HG03460 (cell line): Measurements from ENCODE around the gene ACSM2A.
"Not testable (repeated sequence)": the region's sequence is repeated elsewhere in the genome, so short reads cannot be mapped to it uniquely, and the experiment has no call there.

Experiments used
- ATAC-seq: cut with Tn5 transposase; IDR thresholded peaks from one replicate; pipeline ENCODE4 v1.9.1; 2021; ENCODE audit not compliant: unreplicated experiment

Gene ACSM2A, protein sequence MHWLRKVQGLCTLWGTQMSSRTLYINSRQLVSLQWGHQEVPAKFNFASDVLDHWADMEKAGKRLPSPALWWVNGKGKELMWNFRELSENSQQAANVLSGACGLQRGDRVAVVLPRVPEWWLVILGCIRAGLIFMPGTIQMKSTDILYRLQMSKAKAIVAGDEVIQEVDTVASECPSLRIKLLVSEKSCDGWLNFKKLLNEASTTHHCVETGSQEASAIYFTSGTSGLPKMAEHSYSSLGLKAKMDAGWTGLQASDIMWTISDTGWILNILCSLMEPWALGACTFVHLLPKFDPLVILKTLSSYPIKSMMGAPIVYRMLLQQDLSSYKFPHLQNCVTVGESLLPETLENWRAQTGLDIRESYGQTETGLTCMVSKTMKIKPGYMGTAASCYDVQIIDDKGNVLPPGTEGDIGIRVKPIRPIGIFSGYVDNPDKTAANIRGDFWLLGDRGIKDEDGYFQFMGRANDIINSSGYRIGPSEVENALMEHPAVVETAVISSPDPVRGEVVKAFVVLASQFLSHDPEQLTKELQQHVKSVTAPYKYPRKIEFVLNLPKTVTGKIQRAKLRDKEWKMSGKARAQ

GRCh38 chr16:20451364-20451763, at the start of gene ACSM2A:
Gene ACSM2A, plus strand, starts transcription at chr16:20451521. Its CDS starts 8,594 bp downstream, at chr16:20460115.
- not testable (repeated sequence) for ATAC-seq

DNA sequence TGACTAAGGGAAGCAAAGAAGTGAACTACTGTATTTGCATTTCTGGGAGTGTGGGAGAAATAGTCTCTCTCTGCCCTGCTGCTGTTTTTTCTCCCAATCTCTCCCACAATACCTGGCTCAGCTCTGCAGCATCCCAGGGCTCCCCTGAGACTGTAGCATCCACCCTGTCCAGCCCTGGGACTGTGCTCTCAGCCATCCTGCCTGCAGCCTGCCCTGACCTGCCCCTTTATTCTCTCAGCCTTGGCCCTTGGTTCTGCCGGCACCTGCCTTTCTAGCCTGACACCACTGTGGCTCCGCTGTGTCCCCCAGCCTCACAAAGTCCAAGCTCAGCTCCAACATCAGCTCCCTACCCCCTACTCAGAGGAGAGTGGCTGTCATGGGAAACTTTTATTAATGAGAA, 48.7 kb upstream of the ACSM2A start:
- no peak for ATAC-seq

DNA sequence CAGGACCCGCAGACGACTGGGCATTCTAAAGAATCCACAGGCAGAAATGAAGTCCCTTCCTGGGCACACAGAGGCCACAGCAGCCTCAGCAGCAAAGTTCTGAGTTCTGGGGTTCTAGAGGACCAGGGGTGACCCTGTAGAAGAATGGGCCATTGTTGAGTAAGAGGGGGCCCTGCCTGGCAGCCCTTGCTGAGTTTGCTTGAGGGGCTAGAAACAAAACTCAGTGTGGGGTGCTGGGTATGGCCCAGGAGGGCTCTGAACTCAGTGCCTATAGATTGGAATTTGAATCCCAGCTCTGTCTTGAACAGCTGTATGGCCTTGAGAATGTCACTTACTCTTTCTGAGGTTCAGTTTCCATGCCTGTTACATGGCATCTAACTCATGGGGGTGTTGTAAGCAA, 46.7 kb upstream of the ACSM2A start, which contains the start of gene PDILT:
TSS of gene PDILT (minus strand) at position 101 of the 400 bp plus-strand sequence. CDS start 5,437 bp downstream, outside the sequence.
- ATAC-seq = no peak

GRCh38 chr16:20409398-20410120, 41.8 kb upstream of the ACSM2A start, which contains the start of gene ACSM5:
Gene ACSM5, plus strand, starts transcription at chr16:20409534. Its CDS starts 1,951 bp downstream, at chr16:20411485.
- ATAC-seq = no peak

DNA sequence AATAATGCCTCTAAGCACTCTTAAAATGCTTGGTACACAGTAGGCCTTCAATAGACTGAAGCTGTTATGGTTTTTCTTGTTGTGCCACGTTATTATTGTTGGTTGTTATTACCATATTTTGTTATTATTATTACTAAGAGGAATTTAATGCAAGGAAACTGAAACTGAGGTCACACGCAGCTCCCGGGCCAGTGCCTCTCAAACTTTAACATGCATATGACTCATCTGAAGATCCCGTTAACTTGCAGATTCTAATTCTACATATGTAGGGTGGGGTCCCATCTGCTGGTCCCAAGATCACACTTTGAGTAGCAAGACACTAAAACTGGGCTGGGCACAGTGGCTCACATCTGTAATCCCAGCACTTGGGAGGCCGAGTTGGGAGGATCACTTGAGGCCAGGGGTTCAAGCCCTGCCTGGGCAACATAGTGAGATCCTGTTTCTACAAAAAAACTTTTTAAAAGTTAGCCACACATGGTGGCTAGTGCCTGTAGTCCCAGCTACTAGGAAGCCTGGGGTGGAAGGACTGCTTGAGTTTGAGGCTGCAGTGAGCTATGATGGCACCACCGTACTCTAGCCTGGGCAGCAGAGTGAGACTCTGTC, 41.1 kb upstream of the ACSM2A start:
- no peak for ATAC-seq

GRCh38 chr16:20411055-20411454, 40.3 kb upstream of the ACSM2A start:
- no peak for ATAC-seq

DNA sequence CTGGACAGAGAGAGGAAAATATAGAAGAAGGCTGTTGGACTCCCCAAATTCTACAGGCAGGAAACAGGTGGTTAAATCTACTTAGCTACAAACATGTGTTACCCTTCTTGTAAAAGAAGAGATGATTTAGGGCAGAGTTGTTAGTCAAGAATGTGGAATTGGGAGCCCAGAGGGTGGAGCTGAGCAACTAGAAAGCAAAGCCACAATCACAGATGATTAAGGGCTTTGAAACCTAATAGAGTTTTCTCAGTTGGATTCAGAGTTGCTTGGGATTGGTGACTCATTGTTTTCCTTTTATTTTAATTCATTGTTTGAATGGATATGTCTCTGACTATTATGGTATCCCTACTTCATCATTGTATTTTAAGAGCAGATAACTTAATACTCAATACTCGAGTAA, 35.8 kb upstream of the ACSM2A start:
- ATAC-seq = no peak

GRCh38 chr16:20419093-20419492, 32.2 kb upstream of the ACSM2A start:
- ATAC-seq = not testable (repeated sequence)

DNA sequence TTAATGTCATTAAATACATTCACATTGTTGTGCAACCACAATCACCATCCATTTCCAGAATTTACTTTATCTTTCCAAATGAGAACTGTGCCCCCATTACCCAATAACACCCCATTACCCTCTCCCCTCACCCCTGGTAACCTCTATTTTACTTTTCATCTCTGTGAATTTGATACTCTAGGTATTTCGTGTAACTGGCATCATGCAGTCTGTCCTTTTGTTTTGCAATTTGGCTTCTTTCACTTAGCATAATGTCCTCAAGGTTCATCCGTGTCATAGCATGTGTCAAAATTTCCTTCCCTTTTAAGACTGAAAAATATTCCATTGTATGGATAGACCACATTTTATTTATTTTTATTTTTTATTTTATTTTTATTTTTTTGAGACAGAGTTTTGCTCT, 29.6 kb upstream of the ACSM2A start:
- not testable (repeated sequence) for ATAC-seq

GRCh38 chr16:20423772-20424128, 27.6 kb upstream of the ACSM2A start:
- ATAC-seq = not testable (repeated sequence)

GRCh38 chr16:20424129-20424866, 27.0 kb upstream of the ACSM2A start:
- no peak for ATAC-seq

DNA sequence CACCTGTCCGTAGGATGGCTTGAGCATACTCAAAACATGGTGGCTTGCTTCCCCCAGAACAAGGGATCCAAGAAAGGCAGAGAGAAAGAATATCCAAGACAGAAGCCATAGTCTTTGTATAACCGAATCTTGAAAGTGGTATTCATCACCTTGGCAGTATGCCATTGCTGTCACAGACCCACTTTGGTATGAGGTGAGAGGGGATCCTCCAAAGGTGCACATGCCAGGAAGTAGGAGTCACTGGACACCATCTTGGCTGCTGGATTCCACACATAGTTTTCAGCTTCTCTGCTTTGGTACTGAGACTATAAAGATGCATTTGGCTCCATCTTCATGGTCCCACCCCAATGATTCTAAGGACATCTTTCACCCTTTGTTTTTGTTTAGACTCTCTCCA, 23.9 kb upstream of the ACSM2A start:
- not testable (repeated sequence) for ATAC-seq

GRCh38 chr16:20429499-20429898, 21.8 kb upstream of the ACSM2A start:
- not testable (repeated sequence) for ATAC-seq

DNA sequence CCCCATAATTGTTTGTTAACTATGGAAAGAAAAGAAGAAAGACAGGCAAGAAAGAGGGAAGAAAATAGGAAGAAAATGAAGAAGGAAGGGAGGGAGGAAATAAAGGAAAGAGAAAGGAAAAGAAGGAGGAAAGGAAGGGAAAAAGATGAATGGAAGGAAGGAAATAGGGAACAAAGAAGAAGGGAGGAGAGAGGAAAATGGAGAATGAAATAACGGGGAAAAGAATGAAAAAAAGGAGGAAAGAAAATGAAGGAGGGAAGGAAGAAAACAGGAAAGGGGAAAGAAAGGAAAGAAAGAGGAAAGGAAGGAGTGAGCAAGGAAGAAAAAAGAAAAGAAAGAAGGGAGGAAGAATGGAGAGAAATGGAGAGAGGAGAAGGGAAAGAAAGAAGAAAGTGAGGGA, 20.8 kb upstream of the ACSM2A start:
- not testable (repeated sequence) for ATAC-seq

DNA sequence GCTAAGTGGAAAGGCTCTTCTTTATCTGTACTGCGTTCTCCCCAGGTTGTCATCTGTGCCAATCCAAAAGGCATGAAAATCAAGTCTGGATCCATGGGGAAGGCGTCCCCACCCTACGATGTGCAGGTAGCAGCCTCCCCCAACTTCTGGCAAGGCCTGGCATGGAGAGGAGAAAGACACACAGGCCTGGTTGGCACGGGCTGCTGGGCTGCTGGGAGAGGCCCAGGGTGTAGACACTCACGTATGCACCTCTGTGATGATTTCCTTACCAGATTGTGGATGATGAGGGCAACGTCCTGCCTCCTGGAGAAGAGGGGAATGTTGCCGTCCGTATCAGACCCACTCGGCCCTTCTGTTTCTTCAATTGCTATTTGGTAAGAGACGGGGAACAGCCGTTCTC, 20.4 kb upstream of the ACSM2A start:
- ATAC-seq = no peak

GRCh38 chr16:20438950-20439349, 12.4 kb upstream of the ACSM2A start:
- not testable (repeated sequence) for ATAC-seq

- ATAC-seq = not testable (repeated sequence)
These were observed 11.5 kb upstream of the ACSM2A start for GRCh38 chr16:20439820-20440231.

DNA sequence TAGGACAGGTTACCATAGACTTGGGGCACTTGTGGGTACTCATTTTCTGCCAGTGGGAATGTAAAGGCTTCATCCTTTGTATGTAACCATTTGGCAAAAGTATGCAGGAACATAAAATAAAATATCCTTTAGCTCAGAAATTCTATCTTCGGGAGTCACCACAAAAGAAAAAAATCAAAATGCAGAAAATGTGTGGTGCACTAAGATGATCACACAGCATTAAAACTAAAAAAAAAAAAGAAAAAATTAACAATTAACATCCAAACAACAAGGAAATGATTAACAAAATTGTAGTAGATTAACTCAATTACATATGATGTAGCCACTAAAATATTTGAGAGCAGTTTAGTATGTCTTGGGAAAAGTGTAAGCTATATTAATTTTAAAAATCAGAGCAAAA, 10.6 kb upstream of the ACSM2A start:
- not testable (repeated sequence) for ATAC-seq

DNA sequence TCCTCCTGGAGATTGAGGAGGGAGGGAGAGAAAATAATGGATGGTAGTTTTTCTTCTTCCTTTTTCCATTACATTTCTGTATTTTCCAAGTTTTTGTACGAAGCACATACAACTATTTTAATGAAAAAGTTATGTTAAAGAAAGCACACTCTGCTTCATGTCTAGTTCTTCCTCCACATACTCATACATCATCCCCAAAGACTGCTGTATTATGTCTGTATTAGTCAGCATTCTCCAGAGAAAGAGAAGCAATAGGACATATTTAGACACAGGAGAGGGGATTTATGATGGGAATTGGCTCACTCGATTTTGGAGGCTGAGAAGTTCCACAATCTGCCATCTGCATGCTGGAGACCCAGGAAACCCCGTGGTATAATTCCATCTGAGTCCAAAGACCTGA, 10.1 kb upstream of the ACSM2A start:
- no peak for ATAC-seq

GRCh38 chr16:20441859-20442258, 9.5 kb upstream of the ACSM2A start:
- not testable (repeated sequence) for ATAC-seq
